Measurements from ENCODE around the gene SLC37A2. TPM values are rescaled to one million over a fixed set of nuclear protein-coding genes. Genes with fewer than 3 reads are reported as not detected.

Gene SLC37A2
- total and polyA plus RNA-seq, 2 experiments from 2014 or later, result 2.8 to 3.9 TPM

GRCh38 chr11:125101596-125101995 lies 38.5 kb downstream of the SLC37A2 start:
- H3K4me2 ChIP-seq, result no peak overlapping the region
- H3K27ac ChIP-seq, result no peak overlapping the region
- H4K20me1 ChIP-seq (ENCODE audit: insufficient read depth, poor library complexity, severe bottlenecking), result no peaks in the 10 kb centered on the region
- H2AFZ ChIP-seq, result no peak overlapping the region
- H3K9me2 ChIP-seq (replicated peaks; ENCODE audit: insufficient read depth), result no peaks in the 10 kb centered on the region
- 90% methylated on average over 3 of the region's 3 CpGs for WGBS (ENCODE audit: low lambda C conversion rate, missing lambda C conversion rate)
- no peaks in the 10 kb centered on the region for H3K27me3 ChIP-seq
- H3K9me3 ChIP-seq (ENCODE audit: low read depth), result no peaks in the 10 kb centered on the region
- no peak for TF ChIP-seq EZH2 (IDR thresholded peaks at IDR 0.05; ENCODE audit: borderline replicate concordance)
- no peak for TF ChIP-seq CTCF (IDR thresholded peaks at IDR 0.05; ENCODE audit: poor library complexity)
- no peaks in the 10 kb centered on the region for H3K4me1 ChIP-seq (ENCODE audit: insufficient read depth)
- no peak overlapping the region for H3K4me3 ChIP-seq
- H3K36me3 ChIP-seq (replicated peaks; ENCODE audit: insufficient read depth, low read depth), result no peaks in the 10 kb centered on the region
- DNase-seq (ENCODE audit: low spot score), result no peak
- peaks cover 5% of the 10 kb centered on the region for H3K79me2 ChIP-seq

DNA sequence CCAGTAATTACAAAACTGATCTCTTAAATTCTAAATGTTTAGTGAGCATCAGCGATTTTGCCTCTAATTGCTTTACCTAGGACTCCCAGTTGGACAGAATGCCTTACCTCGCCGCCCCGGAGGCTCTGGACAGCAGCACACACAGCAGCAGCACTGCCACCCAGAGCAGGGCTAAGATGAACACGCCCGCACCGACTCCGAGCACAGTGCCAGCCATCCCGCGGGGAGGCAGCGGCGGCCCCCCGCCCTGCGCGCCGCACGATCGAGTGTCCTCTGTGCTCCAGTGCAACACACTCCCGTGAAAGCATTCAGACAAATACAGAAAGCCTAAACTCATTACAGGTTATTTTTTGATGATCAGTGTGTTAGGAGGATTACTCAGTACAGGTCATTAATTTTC lies 38.9 kb downstream of the SLC37A2 start:
- no peak overlapping the region for H3K4me3 ChIP-seq
- TF ChIP-seq EZH2 (IDR thresholded peaks at IDR 0.05; ENCODE audit: borderline replicate concordance) (no peak), CTCF (IDR thresholded peaks at IDR 0.05; ENCODE audit: poor library complexity) (no peak), EZH2phosphoT487 (IDR thresholded peaks at IDR 0.05; ENCODE audit: low read depth, severe bottlenecking, unreplicated experiment) (no peak)

DNA sequence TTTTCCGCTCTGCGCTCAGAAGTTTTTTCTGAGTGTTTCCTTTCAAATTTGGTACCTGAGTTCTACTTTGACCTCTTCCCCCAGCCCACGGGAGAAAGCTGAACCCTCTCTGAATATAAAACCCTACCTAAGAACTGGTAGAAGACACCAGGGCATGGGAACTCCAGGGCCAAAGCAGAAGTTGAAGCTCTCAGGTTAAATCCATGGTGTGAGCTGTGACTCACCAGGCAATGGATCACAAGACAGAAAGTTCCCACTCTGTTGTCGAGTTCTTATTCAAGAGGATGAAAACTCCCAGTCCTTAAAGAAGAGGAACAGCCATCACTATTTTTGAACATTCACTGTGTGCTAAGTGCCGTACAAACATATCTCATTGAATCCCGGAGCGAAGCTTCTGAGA lies 39.4 kb downstream of the SLC37A2 start:
- 94% methylated on average over 7 of the region's 7 CpGs for WGBS (ENCODE audit: low lambda C conversion rate, missing lambda C conversion rate)

More for the DNA sequence above, 38.9 kb downstream of the SLC37A2 start:
- H3K4me2 ChIP-seq, result no peak overlapping the region
- no peaks in the 10 kb centered on the region for H3K4me1 ChIP-seq (ENCODE audit: insufficient read depth)
- no peaks in the 10 kb centered on the region for H3K36me3 ChIP-seq (replicated peaks; ENCODE audit: insufficient read depth, low read depth)
- no peaks in the 10 kb centered on the region for H4K20me1 ChIP-seq (ENCODE audit: insufficient read depth, poor library complexity, severe bottlenecking)
- no peaks in the 10 kb centered on the region for H3K27me3 ChIP-seq
- H3K79me2 ChIP-seq, result peaks cover 5% of the 10 kb centered on the region
- no peaks in the 10 kb centered on the region for H3K9me2 ChIP-seq (replicated peaks; ENCODE audit: insufficient read depth)
- DNase-seq (ENCODE audit: low spot score), result no peak
- no peaks in the 10 kb centered on the region for H3K9me3 ChIP-seq (ENCODE audit: low read depth)
- H2AFZ ChIP-seq, result no peak overlapping the region
- WGBS (ENCODE audit: low lambda C conversion rate, missing lambda C conversion rate), result 97% methylated on average over 19 of the region's 19 CpGs
- H3K27ac ChIP-seq, result no peak overlapping the region

More for the DNA sequence above, 39.4 kb downstream of the SLC37A2 start:
- Histone ChIP-seq H4K20me1 (ENCODE audit: insufficient read depth, poor library complexity, severe bottlenecking) (no peaks in the 10 kb centered on the region), H3K4me2 (no peak overlapping the region), H2AFZ (no peak overlapping the region), H3K27ac (no peak overlapping the region), H3K4me3 (no peak overlapping the region), H3K4me1 (ENCODE audit: insufficient read depth) (no peaks in the 10 kb centered on the region), H3K27me3 (no peaks in the 10 kb centered on the region), H3K9me2 (replicated peaks; ENCODE audit: insufficient read depth) (no peaks in the 10 kb centered on the region), H3K9me3 (ENCODE audit: low read depth) (no peaks in the 10 kb centered on the region), H3K79me2 (peaks cover 5% of the 10 kb centered on the region), H3K36me3 (replicated peaks; ENCODE audit: insufficient read depth, low read depth) (no peaks in the 10 kb centered on the region)
- no peak for DNase-seq (ENCODE audit: low spot score)
- TF ChIP-seq EZH2 (IDR thresholded peaks at IDR 0.05; ENCODE audit: borderline replicate concordance) (no peak), CTCF (IDR thresholded peaks at IDR 0.05; ENCODE audit: poor library complexity) (no peak), EZH2phosphoT487 (IDR thresholded peaks at IDR 0.05; ENCODE audit: low read depth, severe bottlenecking, unreplicated experiment) (no peak)
